Chondrocyte (in vitro differentiated cells): ENCODE results near the gene CHRNA5. TPM values are rescaled to one million over a fixed set of nuclear protein-coding genes. Genes with fewer than 3 reads are reported as not detected.

Source experiments
- DNase-seq: peaks from one replicate; pipeline ENCODE4 v3.0.0; 2021; ENCODE audit warnings: mixed read lengths, low spot score
- H3K27ac Mint-ChIP-seq: one replicate; pipeline ENCODE4 v1.8.0; 2021; ENCODE audit warnings: mild to moderate bottlenecking, moderate library complexity, mixed read lengths; ENCODE audit not compliant: unreplicated experiment
- H3K27me3 Mint-ChIP-seq: 2 replicates; pipeline ENCODE4 v1.8.0; 2021; ENCODE audit warnings: low read depth, mixed read lengths
- H3K36me3 Mint-ChIP-seq: 2 replicates; pipeline ENCODE4 v1.8.0; 2021; ENCODE audit warnings: low read depth, mixed read lengths
- H3K4me1 Mint-ChIP-seq: 2 replicates; pipeline ENCODE4 v1.8.0; 2021; ENCODE audit warnings: low read depth, mild to moderate bottlenecking, mixed read lengths
- H3K4me3 Mint-ChIP-seq: one replicate; pipeline ENCODE4 v1.8.0; 2021; ENCODE audit warnings: mild to moderate bottlenecking, moderate library complexity, mixed read lengths; ENCODE audit not compliant: unreplicated experiment
- H3K9me3 Mint-ChIP-seq: 2 replicates; pipeline ENCODE4 v1.8.0; 2021; ENCODE audit warnings: low read depth, mixed read lengths
- CTCF ChIP-seq: fragments of 200-600 bp; sonication (generic); IDR thresholded peaks from 2 replicates; pipeline ENCODE4 v1.5.0; 2021; ENCODE audit warnings: antibody characterized with exemption, mild to moderate bottlenecking, moderate library complexity
- total RNA-seq: library from RNA; stranded (reverse); gene quantifications from 3 replicates; pipeline ENCODE4 v1.2.1, GENCODE V29; 2021

Gene CHRNA5
- total RNA-seq, 1 donor from 2014 or later: 1.6 TPM

GRCh38 chr15:78619022-78619950 lies 54.0 kb downstream of the CHRNA5 start:
- Mint-ChIP-seq H3K9me3 (no peaks in the 10 kb centered on the region), H3K4me1 (peaks cover 21% of the 10 kb centered on the region), H3K27me3 (peaks cover 41% of the 10 kb centered on the region), H3K36me3 (no peaks in the 10 kb centered on the region), H3K4me3 (peak overlapping the region; percentile 59), H3K27ac (no peak overlapping the region)
- TF ChIP-seq CTCF: no peak
- DNase-seq: no peak

- peaks cover 41% of the 10 kb centered on the region for H3K27me3 Mint-ChIP-seq
- DNase-seq: no peak
- H3K4me3 Mint-ChIP-seq: peak overlapping the region; percentile 59
- H3K9me3 Mint-ChIP-seq: no peaks in the 10 kb centered on the region
- H3K4me1 Mint-ChIP-seq: peaks cover 21% of the 10 kb centered on the region
- H3K27ac Mint-ChIP-seq: no peak overlapping the region
- peak; percentile 70 for TF ChIP-seq CTCF
- no peaks in the 10 kb centered on the region for H3K36me3 Mint-ChIP-seq
These were observed 54.8 kb downstream of the CHRNA5 start for GRCh38 chr15:78620021-78620526.

GRCh38 chr15:78620527-78621421 lies 55.5 kb downstream of the CHRNA5 start, which contains the start of gene CHRNA3:
TSS of gene CHRNA3 (minus strand) at chr15:78620996. CDS start at chr15:78620794, 202 bp downstream.
- no peaks in the 10 kb centered on the region for H3K36me3 Mint-ChIP-seq
- peaks cover 21% of the 10 kb centered on the region for H3K4me1 Mint-ChIP-seq

GRCh38 chr15:78621810-78622402 lies 56.6 kb downstream of the CHRNA5 start:
- H3K36me3 Mint-ChIP-seq: no peaks in the 10 kb centered on the region
- H3K4me3 Mint-ChIP-seq: no peak overlapping the region
- no peak overlapping the region for H3K27ac Mint-ChIP-seq
- no peaks in the 10 kb centered on the region for H3K9me3 Mint-ChIP-seq
- no peak for TF ChIP-seq CTCF
- peaks cover 52% of the 10 kb centered on the region for H3K27me3 Mint-ChIP-seq
- peaks cover 21% of the 10 kb centered on the region for H3K4me1 Mint-ChIP-seq
- DNase-seq: no peak

More at GRCh38 chr15:78620527-78621421, 55.5 kb downstream of the CHRNA5 start, which contains the start of gene CHRNA3:
- no peak for DNase-seq
- Mint-ChIP-seq H3K9me3 (no peaks in the 10 kb centered on the region), H3K4me3 (peak within 1 kb of the TSS; percentile 59), H3K27ac (no peak within 1 kb of the TSS), H3K27me3 (peaks cover 42% of the 10 kb centered on the region)
- TF ChIP-seq CTCF: no peak
